Stomach (tissue), 9 donors: ENCODE measurements around the gene ZBTB34. TPM values are rescaled to one million over a fixed set of nuclear protein-coding genes. Genes with fewer than 3 reads are reported as not detected.

Source experiments
- DNase-seq, 2 donors: peaks; one replicate each; pipeline versions ENCODE4 v3.0.0 to v3.0.0-alpha.2; 2013 to 2019
- H3K27ac ChIP-seq, 5 donors: fragments of 200-600 bp in 4 of 5; sonication (generic) in 4 of 5; one replicate each; pipeline ENCODE4 v1.5.1; 2013 to 2019; ENCODE audit warnings: mild to moderate bottlenecking in 1 of 5, moderate library complexity in 1 of 5
- H3K27me3 ChIP-seq, 3 donors: fragments of 200-600 bp; sonication (generic); one replicate each; pipeline ENCODE4 v1.5.1; 2017 to 2019; ENCODE audit warnings: mixed run types in 1 of 3
- H3K36me3 ChIP-seq, 4 donors: fragments of 200-600 bp; sonication (generic); 1 replicate in 3 of 4; 2 replicates in 1 of 4; pipeline ENCODE4 v1.5.1; 2016 to 2019
- H3K4me1 ChIP-seq, 4 donors: fragments of 200-600 bp; sonication (generic); one replicate each; pipeline ENCODE4 v1.5.1; 2016 to 2019
- H3K4me3 ChIP-seq, 4 donors: fragments of 200-600 bp; sonication (generic) in 3 of 4; one replicate each; pipeline ENCODE4 v1.5.1; 2016 to 2019; ENCODE audit warnings: mild to moderate bottlenecking in 1 of 4
- H3K9me3 ChIP-seq, 4 donors: fragments of 200-600 bp; sonication (generic); one replicate each; pipeline ENCODE4 v1.5.1; 2016 to 2019
- EP300 ChIP-seq: sonication (generic); formaldehyde crosslinking; IDR thresholded peaks from one replicate; pipeline ENCODE4 v1.6.1; 2017; ENCODE audit warnings: antibody characterized with exemption
- POLR2A ChIP-seq, 4 donors: fragments of 450-650 bp; IDR thresholded peaks; one replicate each; pipeline ENCODE4 v1.6.1; 2016; ENCODE audit warnings: antibody characterized with exemption in 4 of 4, control low read depth in 2 of 4, mild to moderate bottlenecking in 1 of 4, moderate library complexity in 1 of 4
- POLR2AphosphoS5 ChIP-seq, 3 donors: sonication (generic); formaldehyde crosslinking; IDR thresholded peaks; one replicate each; pipeline ENCODE4 v1.6.1; 2016; ENCODE audit warnings: antibody characterized with exemption in 3 of 3
- WGBS, 5 donors: extraction: QIAGEN DNeasy Blood & Tissue Kit in 3 of 5; methylation state at CpG; one replicate each; pipeline versions ENCODE4 v1.1.5 to v1.1.7; 2013 to 2018; 5-methylcytosine and 5-hydroxymethylcytosine counted together
- intact Hi-C: fragments of 100-400 bp; cut with DNase I; formaldehyde crosslinking; loops from one replicate; pipeline ENCODE4 v1.15.1; 2023; ENCODE audit warnings: low total_unique reads
- polyA plus RNA-seq, 3 donors: library from polyadenylated mRNA; stranded (reverse); fragments of 200-250 nt; gene quantifications; one replicate each; pipeline ENCODE4 v1.2.3, GENCODE V29; 2013
- total RNA-seq, 5 donors: library from RNA; depleted of rRNA; stranded (reverse); fragments of >200 nt; gene quantifications; one replicate each; pipeline versions ENCODE4 v1.1.0 to v1.2.3, GENCODE V29; 2014 to 2016
- TF ChIP-seq, protein P1 (sequence below), 7 experiments: fragments of 450-650 bp in 4 of 7; fragments of 200-600 bp in 3 of 7; sonication (generic) in 3 of 7; IDR thresholded peaks; one replicate each; pipeline ENCODE4 v1.5.1; 2016 to 2019; ENCODE audit warnings: antibody characterized with exemption in 7 of 7, control low read depth in 2 of 7, mild to moderate bottlenecking in 1 of 7
- donor health status: healthy with polysubstance abuse.
- donor health status: Bipolar disorder and iron deficiency.
- donor health status: healthy.

Gene ZBTB34
- total and polyA plus RNA-seq, 8 donors = 0.92 to 25.7 (median 9.7) TPM

DNA sequence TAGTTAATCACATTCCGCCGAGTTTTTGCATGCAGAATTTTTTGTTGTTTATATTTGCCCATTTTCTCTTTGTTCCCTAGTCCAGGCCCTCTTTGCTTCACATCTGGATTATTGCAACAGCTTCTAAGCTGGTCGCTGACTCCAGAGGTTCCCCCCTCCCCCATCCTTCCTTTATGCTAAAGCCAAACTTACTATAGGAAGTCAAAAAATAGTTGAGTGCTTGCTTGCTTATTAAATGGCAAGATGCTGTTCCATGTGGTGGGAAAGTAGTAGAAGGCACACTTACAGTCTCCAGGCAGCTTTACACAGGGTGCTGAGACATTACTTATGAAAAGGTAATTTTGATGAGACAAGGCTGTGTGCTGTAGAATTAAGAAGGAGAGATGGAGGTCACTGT lies 1.3 kb downstream of the ZBTB34 start:
- 6 to 14% (median 10%) methylated on average over 3 of the region's 3 CpGs for WGBS, 5 donors
- H3K27ac ChIP-seq = peak overlapping the region in 3 of 5 donors; percentile 91 to 96 (median 95)
- peak overlapping the region; percentile 89 to 97 (median 94) for H3K4me3 ChIP-seq
- H3K4me1 ChIP-seq = peaks cover 30 to 58% (median 47%) of the 10 kb centered on the region in 4 donors
- TF ChIP-seq, protein P1, sequence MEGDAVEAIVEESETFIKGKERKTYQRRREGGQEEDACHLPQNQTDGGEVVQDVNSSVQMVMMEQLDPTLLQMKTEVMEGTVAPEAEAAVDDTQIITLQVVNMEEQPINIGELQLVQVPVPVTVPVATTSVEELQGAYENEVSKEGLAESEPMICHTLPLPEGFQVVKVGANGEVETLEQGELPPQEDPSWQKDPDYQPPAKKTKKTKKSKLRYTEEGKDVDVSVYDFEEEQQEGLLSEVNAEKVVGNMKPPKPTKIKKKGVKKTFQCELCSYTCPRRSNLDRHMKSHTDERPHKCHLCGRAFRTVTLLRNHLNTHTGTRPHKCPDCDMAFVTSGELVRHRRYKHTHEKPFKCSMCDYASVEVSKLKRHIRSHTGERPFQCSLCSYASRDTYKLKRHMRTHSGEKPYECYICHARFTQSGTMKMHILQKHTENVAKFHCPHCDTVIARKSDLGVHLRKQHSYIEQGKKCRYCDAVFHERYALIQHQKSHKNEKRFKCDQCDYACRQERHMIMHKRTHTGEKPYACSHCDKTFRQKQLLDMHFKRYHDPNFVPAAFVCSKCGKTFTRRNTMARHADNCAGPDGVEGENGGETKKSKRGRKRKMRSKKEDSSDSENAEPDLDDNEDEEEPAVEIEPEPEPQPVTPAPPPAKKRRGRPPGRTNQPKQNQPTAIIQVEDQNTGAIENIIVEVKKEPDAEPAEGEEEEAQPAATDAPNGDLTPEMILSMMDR (IDR thresholded peaks at IDR 0.05) = no peak
- TF ChIP-seq POLR2AphosphoS5 (IDR thresholded peaks at IDR 0.05) (no peak), EP300 (no peak), POLR2A (IDR thresholded peaks at IDR 0.05) (no peak)
- H3K9me3 ChIP-seq = no peaks in the 10 kb centered on the region
- peaks cover 9 to 32% (median 30%) of the 10 kb centered on the region in 4 donors for H3K36me3 ChIP-seq
- H3K27me3 ChIP-seq = no peaks in the 10 kb centered on the region
- intact Hi-C loops = no loop called here
- DNase-seq = peak in 1 of 2 donors; percentile 64

DNA sequence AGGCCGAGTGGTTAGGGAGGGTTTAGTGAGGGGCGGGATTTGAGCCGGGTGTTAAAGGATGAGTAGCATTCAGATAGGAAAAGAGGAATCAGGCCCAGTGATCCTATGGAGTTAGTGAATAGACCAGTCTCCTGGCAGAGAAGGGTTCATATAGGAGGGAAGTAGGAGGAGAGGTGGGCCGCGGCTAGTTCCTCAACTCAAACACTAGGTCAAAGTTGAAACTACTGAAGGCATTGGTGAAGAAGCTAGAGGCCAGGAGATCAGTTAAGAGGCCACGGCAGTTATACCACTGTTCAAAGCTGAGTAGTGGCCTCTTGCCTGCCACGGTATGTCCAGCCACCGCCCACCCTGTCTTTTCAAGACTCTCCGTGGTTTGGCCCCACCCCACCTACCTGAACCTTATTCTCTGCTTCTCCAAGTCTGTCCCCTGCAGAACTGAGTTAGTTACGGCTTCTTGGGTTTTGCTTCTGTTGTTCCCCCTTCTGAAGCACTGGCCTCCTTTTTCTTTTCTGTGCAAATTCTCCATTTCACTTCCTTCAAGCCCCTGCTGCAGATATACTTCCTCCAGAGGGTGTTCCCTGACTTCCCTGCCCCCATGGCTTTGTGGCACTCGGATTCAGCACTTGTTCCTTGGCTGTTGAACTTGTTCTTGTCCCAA lies 1.8 kb downstream of the ZBTB34 start:
- peak overlapping the region; percentile 89 to 97 (median 94) for H3K4me3 ChIP-seq
- peak overlapping the region in 3 of 5 donors; percentile 91 to 96 (median 95) for H3K27ac ChIP-seq
- intact Hi-C loops = no loop called here
- H3K27me3 ChIP-seq = no peaks in the 10 kb centered on the region
- WGBS, 5 donors = 25 to 37% (median 30%) methylated on average over 11 of the region's 11 CpGs
- peak in 1 of 2 donors; percentile 65 for DNase-seq
- peaks cover 9 to 37% (median 34%) of the 10 kb centered on the region in 4 donors for H3K36me3 ChIP-seq
- TF ChIP-seq POLR2A (IDR thresholded peaks at IDR 0.05) = no peak
- TF ChIP-seq EP300 = no peak
- TF ChIP-seq, protein P1 (IDR thresholded peaks at IDR 0.05) = no peak
- no peak for TF ChIP-seq POLR2AphosphoS5 (IDR thresholded peaks at IDR 0.05)
- no peaks in the 10 kb centered on the region for H3K9me3 ChIP-seq
- peaks cover 29 to 55% (median 43%) of the 10 kb centered on the region in 4 donors for H3K4me1 ChIP-seq

DNA sequence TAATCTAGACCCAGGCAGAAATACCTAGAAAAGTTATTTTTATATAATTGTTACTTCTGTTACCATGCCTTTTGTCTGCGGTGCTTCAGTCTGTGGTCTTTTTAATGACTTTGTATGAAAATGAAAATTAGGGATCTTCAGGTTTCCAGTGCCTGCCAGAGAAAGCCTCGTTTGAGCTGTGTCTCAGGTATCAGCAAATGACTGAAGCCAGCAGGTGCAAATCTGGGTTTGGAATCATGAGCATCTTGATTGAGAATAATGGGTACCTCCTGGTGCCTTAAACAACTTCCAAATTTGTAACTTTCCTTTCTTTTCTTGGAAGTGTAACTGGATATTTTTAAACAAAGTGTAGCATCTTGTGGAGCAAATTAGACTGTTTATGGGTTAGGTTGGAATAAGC lies 4.3 kb downstream of the ZBTB34 start:
- 63 to 83% (median 79%) methylated on average over 2 of the region's 2 CpGs for WGBS, 5 donors
- TF ChIP-seq POLR2AphosphoS5 (IDR thresholded peaks at IDR 0.05) = no peak
- TF ChIP-seq EP300 = no peak
- TF ChIP-seq, protein P1 (IDR thresholded peaks at IDR 0.05) = no peak
- TF ChIP-seq POLR2A (IDR thresholded peaks at IDR 0.05) = no peak
- no peak for DNase-seq
- intact Hi-C loops = no loop called here
- H3K36me3 ChIP-seq = peaks cover 9 to 53% (median 49%) of the 10 kb centered on the region in 4 donors
- H3K27me3 ChIP-seq = no peaks in the 10 kb centered on the region
- H3K9me3 ChIP-seq = no peaks in the 10 kb centered on the region
- H3K4me1 ChIP-seq = peaks cover 19 to 65% (median 37%) of the 10 kb centered on the region in 4 donors
- H3K27ac ChIP-seq = no peak overlapping the region
- no peak overlapping the region for H3K4me3 ChIP-seq

DNA sequence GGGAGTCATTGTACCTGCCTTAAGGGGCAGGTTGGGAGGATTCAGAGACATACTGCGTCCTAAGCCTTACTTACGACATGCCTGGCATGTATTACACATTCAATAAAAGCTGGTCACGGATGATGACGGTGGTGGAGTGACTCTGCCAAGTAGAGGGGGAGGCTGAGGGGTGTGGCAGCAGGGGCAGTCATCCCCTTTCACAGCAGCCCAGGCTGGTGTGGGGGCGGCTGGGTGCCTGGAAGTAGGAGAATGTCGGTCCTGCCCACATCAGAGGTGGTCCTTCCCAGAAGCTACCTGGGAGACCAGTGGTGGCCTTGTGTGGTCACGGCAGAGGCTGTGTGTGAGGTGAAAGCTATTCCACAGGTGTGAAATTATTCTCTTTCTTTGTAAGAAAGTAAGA lies 8.9 kb downstream of the ZBTB34 start:
- no peak for DNase-seq
- no peak overlapping the region for H3K4me3 ChIP-seq
- 83 to 93% (median 91%) methylated on average over 7 of the region's 7 CpGs for WGBS, 5 donors
- H3K27ac ChIP-seq = no peak overlapping the region
- H3K4me1 ChIP-seq = peaks cover 0 to 30% (median 4%) of the 10 kb centered on the region in 4 donors
- H3K9me3 ChIP-seq = no peaks in the 10 kb centered on the region
- H3K36me3 ChIP-seq = peaks cover 9 to 53% (median 39%) of the 10 kb centered on the region in 4 donors
- intact Hi-C loops = no loop called here
- TF ChIP-seq POLR2A (IDR thresholded peaks at IDR 0.05) (no peak), POLR2AphosphoS5 (IDR thresholded peaks at IDR 0.05) (no peak), EP300 (no peak)
- TF ChIP-seq, protein P1 (IDR thresholded peaks at IDR 0.05) = no peak
- no peaks in the 10 kb centered on the region for H3K27me3 ChIP-seq
